Measurements from ENCODE around the gene GFOD2. TPM values are rescaled to one million over a fixed set of nuclear protein-coding genes. Genes with fewer than 3 reads are reported as not detected.

Gene GFOD2
- total and polyA plus RNA-seq, 10 donors = 10.4 to 45.6 (median 39.8) TPM

DNA sequence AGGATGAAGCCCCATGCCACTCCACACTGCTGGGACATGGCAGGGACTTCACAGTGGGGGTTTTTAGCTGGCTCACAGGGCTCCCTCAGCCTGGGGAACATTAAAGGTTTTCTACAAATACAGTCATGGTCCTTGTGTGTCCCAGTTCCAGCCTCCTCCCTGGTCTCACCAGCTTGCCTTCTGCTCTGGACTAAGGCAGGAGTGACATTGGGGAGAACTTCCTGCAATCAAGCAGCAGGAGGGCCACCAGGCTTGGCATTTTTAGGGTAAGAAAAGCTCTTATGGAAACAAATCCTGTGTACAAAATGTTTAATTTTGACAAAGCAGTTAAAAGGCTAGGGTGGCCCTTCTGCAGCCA is 56.5 kb downstream of the GFOD2 start:
- H3K4me3 ChIP-seq = no peak overlapping the region
- TF ChIP-seq POLR2A (IDR thresholded peaks at IDR 0.05) (no peak), POLR2AphosphoS5 (IDR thresholded peaks at IDR 0.05) (no peak)
- TF ChIP-seq, protein P1, sequence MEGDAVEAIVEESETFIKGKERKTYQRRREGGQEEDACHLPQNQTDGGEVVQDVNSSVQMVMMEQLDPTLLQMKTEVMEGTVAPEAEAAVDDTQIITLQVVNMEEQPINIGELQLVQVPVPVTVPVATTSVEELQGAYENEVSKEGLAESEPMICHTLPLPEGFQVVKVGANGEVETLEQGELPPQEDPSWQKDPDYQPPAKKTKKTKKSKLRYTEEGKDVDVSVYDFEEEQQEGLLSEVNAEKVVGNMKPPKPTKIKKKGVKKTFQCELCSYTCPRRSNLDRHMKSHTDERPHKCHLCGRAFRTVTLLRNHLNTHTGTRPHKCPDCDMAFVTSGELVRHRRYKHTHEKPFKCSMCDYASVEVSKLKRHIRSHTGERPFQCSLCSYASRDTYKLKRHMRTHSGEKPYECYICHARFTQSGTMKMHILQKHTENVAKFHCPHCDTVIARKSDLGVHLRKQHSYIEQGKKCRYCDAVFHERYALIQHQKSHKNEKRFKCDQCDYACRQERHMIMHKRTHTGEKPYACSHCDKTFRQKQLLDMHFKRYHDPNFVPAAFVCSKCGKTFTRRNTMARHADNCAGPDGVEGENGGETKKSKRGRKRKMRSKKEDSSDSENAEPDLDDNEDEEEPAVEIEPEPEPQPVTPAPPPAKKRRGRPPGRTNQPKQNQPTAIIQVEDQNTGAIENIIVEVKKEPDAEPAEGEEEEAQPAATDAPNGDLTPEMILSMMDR (IDR thresholded peaks at IDR 0.05 in 8 of 11, conservative IDR thresholded peaks at IDR 0.05 in 3 of 11) = no peak
- intact Hi-C loops (cut with DNase I; ENCODE audit: low total_unique reads) = no loop called here
- H3K4me1 ChIP-seq = peaks cover 29 to 77% (median 50%) of the 10 kb centered on the region in 6 donors
- H3K36me3 ChIP-seq = peaks cover 0 to 44% (median 7%) of the 10 kb centered on the region in 6 donors
- H3K27ac ChIP-seq = no peak overlapping the region
- DNase-seq = no peak
- no peaks in the 10 kb centered on the region for H3K9me3 ChIP-seq
- no peaks in the 10 kb centered on the region for H3K27me3 ChIP-seq (replicated peaks in 1 of 7)

DNA sequence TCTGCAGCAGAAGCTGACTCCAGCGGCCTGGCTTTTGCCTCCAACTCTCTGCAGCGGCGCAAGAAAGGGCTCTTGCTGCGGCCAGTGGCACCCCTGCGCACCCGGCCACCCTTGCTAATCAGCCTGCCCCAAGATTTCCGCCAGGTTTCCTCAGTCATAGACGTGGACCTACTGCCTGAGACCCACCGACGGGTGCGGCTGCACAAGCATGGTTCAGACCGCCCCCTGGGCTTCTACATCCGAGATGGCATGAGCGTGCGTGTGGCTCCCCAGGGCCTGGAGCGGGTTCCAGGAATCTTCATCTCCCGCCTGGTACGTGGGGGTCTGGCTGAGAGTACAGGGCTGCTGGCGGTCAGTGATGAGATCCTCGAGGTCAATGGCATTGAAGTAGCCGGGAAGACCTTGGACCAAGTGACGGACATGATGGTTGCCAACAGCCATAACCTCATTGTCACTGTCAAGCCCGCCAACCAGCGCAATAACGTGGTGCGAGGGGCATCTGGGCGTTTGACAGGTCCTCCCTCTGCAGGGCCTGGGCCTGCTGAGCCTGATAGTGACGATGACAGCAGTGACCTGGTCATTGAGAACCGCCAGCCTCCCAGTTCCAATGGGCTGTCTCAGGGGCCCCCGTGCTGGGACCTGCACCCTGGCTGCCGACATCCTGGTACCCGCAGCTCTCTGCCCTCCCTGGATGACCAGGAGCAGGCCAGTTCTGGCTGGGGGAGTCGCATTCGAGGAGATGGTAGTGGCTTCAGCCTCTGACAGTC is 57.0 kb downstream of the GFOD2 start:
- WGBS, 5 donors = 90 to 98% (median 94%) methylated on average over 17 to 34 of the region's 34 CpGs
- no peaks in the 10 kb centered on the region for H3K9me3 ChIP-seq
- H3K27ac ChIP-seq = peak overlapping the region in 2 of 8 donors; percentile 99
- H3K4me3 ChIP-seq = peak overlapping the region in 2 of 8 donors; percentile 92 to 97
- H3K36me3 ChIP-seq = peaks cover 0 to 50% (median 11%) of the 10 kb centered on the region in 6 donors
- no peaks in the 10 kb centered on the region for H3K27me3 ChIP-seq (replicated peaks in 1 of 7)
- TF ChIP-seq POLR2AphosphoS5 (IDR thresholded peaks at IDR 0.05) = no peak
- TF ChIP-seq, protein P1 (IDR thresholded peaks at IDR 0.05 in 8 of 11, conservative IDR thresholded peaks at IDR 0.05 in 3 of 11) = no peak
- no peak for TF ChIP-seq POLR2A (IDR thresholded peaks at IDR 0.05)
- H3K4me1 ChIP-seq = peaks cover 23 to 75% (median 44%) of the 10 kb centered on the region in 6 donors
- intact Hi-C loops (cut with DNase I; ENCODE audit: low total_unique reads) = no loop called here
- DNase-seq = peak; percentile 84

DNA sequence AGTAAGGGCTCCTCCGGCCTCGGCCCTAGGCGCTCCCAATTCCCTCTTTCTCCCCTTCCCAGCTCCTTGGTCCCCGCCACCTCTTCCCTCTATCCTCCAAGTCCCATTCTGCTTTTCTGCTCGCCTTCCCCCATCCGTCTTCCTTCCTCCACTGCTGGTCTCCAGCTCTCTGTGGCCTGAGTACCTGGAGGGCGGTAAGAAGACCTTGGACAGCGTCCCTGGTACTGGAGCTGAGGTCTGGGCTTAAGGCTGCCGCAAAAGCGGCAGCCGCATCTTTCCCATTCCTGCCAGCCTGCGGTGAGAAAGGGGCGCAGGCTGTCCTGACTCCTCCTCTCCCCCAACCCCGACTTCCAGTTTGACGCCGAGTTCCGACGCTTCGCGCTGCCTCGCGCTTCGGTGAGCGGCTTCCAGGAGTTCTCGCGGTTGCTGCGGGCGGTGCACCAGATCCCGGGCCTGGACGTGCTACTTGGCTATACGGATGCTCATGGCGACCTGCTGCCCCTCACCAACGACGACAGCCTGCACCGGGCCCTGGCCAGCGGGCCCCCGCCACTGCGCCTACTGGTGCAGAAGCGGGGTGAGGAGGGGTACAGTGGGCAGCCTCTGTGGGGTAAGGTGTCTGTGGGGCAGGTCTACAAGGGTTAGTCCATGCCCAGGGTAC is 57.9 kb downstream of the GFOD2 start:
- H3K4me1 ChIP-seq = peaks cover 21 to 67% (median 38%) of the 10 kb centered on the region in 6 donors
- 13 to 19% (median 14%) methylated on average over 15 to 39 of the region's 39 CpGs for WGBS, 5 donors
- peak overlapping the region; percentile 45 to 99 (median 96) for H3K27ac ChIP-seq
- TF ChIP-seq, protein P1 (IDR thresholded peaks at IDR 0.05 in 8 of 11, conservative IDR thresholded peaks at IDR 0.05 in 3 of 11) = peak in 1 of 11 experiments; percentile 1
- no peak for TF ChIP-seq POLR2AphosphoS5 (IDR thresholded peaks at IDR 0.05)
- intact Hi-C loops (cut with DNase I; ENCODE audit: low total_unique reads) = no loop called here
- no peaks in the 10 kb centered on the region for H3K9me3 ChIP-seq
- H3K36me3 ChIP-seq = peaks cover 0 to 58% (median 16%) of the 10 kb centered on the region in 6 donors
- DNase-seq = peak; percentile 89
- H3K27me3 ChIP-seq (replicated peaks in 1 of 7) = no peaks in the 10 kb centered on the region
- H3K4me3 ChIP-seq = peak overlapping the region in 7 of 8 donors; percentile 65 to 97 (median 92)

DNA sequence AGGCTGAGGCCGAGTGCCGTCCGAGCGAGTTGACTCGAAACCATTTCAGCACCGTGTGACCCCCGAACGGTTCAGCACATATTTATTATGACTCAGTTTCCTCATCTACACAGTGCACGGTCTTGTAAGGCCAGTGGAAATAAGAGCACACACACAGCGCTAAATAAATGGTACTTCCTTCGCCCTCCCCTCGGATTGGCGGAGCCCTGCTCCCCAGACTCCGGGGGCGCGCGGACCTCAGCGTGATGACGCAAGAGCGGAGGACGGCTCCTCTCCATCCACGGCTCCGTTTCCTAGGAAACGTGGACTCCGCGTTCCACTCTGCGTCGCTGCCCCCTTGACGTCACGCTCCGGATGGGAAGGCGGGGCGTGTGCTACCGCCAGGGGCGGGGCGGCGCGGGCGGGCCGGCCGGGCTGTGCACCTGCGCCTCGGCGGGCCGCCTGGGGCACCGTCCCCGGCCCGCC is 58.5 kb downstream of the GFOD2 start, which contains the start of gene PARD6A:
PARD6A (plus strand) TSS at position 397 of the 465 bp plus-strand sequence. CDS start 79 bp downstream, outside the sequence.
- Histone ChIP-seq H3K9me3 (no peaks in the 10 kb centered on the region), H3K27me3 (replicated peaks in 1 of 7) (no peaks in the 10 kb centered on the region), H3K36me3 (peaks cover 0 to 65% (median 21%) of the 10 kb centered on the region in 6 donors), H3K4me3 (peak within 1 kb of the TSS; percentile 65 to 97 (median 89)), H3K4me1 (peaks cover 15 to 60% (median 32%) of the 10 kb centered on the region in 6 donors), H3K27ac (peak within 1 kb of the TSS; percentile 81 to 99 (median 96))
- intact Hi-C loops (cut with DNase I; ENCODE audit: low total_unique reads) = no loop called here
- 0 to 1% (median 0%) methylated on average over 45 to 48 of the region's 48 CpGs for WGBS, 5 donors
- DNase-seq = peak; percentile 99
- TF ChIP-seq, protein P1 (IDR thresholded peaks at IDR 0.05 in 8 of 11, conservative IDR thresholded peaks at IDR 0.05 in 3 of 11) = peak in 6 of 11 experiments; percentile 18 to 53 (median 31)
- TF ChIP-seq POLR2AphosphoS5 (IDR thresholded peaks at IDR 0.05) (peak; percentile 68 to 76 (median 72)), POLR2A (IDR thresholded peaks at IDR 0.05) (peak in 1 of 3 donors; percentile 74)
